HCT116 (cell line): ENCODE data around the gene SSR1. TPM values are rescaled to one million over a fixed set of nuclear protein-coding genes. Genes with fewer than 3 reads are reported as not detected.

Experiments used
- ATAC-seq: fragments of 200-7000 bp; cut with Tn5 transposase; 2 replicates; pipeline ENCODE4 v1.9.1; 2020; ENCODE audit warnings: mild to moderate bottlenecking, moderate library complexity
- BruUV-seq: library from RNA; stranded (reverse); fragments of 400-500 nt; replicated peaks from 2 replicates; lab custom pipeline; 2021; lab: Mats Ljungman, UMichigan
- CTCF ChIA-PET: fragments of 300-600 bp; sonication (Branson Sonifier 250); formaldehyde crosslinking; loops from one replicate; lab custom pipeline; 2021; ENCODE audit warnings: antibody characterized with exemption; lab: Charles Lee
- POLR2A ChIA-PET: fragments of 300-600, 350-600 bp; sonication (Branson Sonifier 250); formaldehyde crosslinking; loops from one replicate; lab custom pipeline; 2021; ENCODE audit warnings: antibody characterized with exemption; lab: Charles Lee
- RAD21 ChIA-PET, 2 experiments: fragments of 300-600 bp; sonication (Branson Sonifier 250); formaldehyde crosslinking; loops; one replicate each; lab custom pipeline; 2023; ENCODE audit warnings: low total read pairs in 2 of 2; ENCODE audit not compliant: uncharacterized antibody in 2 of 2, unreplicated experiment in 2 of 2, low non-redundant PET in 1 of 2; lab: Charles Lee
- DNase-seq: peaks from one replicate; pipeline ENCODE4 v3.0.0-alpha.2; 2010; ENCODE audit warnings: low read depth, low spot score
- H2AFZ ChIP-seq: fragments of 200-600 bp; shearing (Covaris generic), sonication (generic); 2 replicates; pipeline ENCODE4 v1.6.1; 2017; ENCODE audit warnings: low read depth, mixed run types, mixed read lengths, antibody characterized with exemption, low read length; ENCODE audit not compliant: poor library complexity, severe bottlenecking
- H3K27ac ChIP-seq: 2 replicates; pipeline ENCODE4 v1.5.1; 2012; ENCODE audit warnings: low read depth, low read length
- H3K27me3 ChIP-seq: fragments of 200-600 bp; sonication (generic); 2 replicates; pipeline ENCODE4 v1.6.1; 2016; ENCODE audit warnings: mixed run types, low read length, mixed read lengths; ENCODE audit not compliant: insufficient read depth
- H3K36me3 ChIP-seq, 2 experiments: fragments of 200-500 bp in 1 of 2; fragments of 200-600 bp in 1 of 2; sonication (Bioruptor generic) in 1 of 2; sonication (generic) in 1 of 2; 2 replicates each; pipeline versions ENCODE4 v1.5.1 to v1.6.1; 2014 to 2016; ENCODE audit warnings: low read length in 2 of 2, inconsistent platforms in 1 of 2, mixed read lengths in 1 of 2, mixed run types in 1 of 2; ENCODE audit not compliant: insufficient read depth in 2 of 2, control insufficient read depth in 1 of 2
- H3K4me1 ChIP-seq, 2 experiments: fragments of 200-600 bp in 1 of 2; sonication (generic) in 1 of 2; 2 replicates each; pipeline versions ENCODE4 v1.5.1 to v1.6.1; 2012 to 2017; ENCODE audit warnings: low read length in 2 of 2, inconsistent platforms in 1 of 2, mild to moderate bottlenecking in 1 of 2, mixed read lengths in 1 of 2, mixed run types in 1 of 2, moderate library complexity in 1 of 2; ENCODE audit not compliant: insufficient read depth in 2 of 2, control insufficient read depth in 1 of 2
- H3K4me2 ChIP-seq: fragments of 200-600 bp; sonication (generic); 2 replicates; pipeline ENCODE4 v1.6.1; 2017; ENCODE audit warnings: mixed run types, low read length, mixed read lengths
- H3K4me3 ChIP-seq, 2 experiments: fragments of 200-600 bp in 1 of 2; sonication (generic) in 1 of 2; replicated peaks in 1 of 2; 2 replicates each; pipeline ENCODE4 v1.5.1; 2011 to 2016; ENCODE audit warnings: low read length in 2 of 2, control low read depth in 1 of 2, low read depth in 1 of 2, mild to moderate bottlenecking in 1 of 2, mixed read lengths in 1 of 2, mixed run types in 1 of 2
- H3K79me2 ChIP-seq: fragments of 200-600 bp; sonication (generic); 2 replicates; pipeline ENCODE4 v1.6.1; 2017; ENCODE audit warnings: mild to moderate bottlenecking, mixed run types, low read length, moderate library complexity, mixed read lengths; ENCODE audit not compliant: insufficient read depth
- H3K9ac ChIP-seq: fragments of 200-600 bp; sonication (generic); 2 replicates; pipeline ENCODE4 v1.6.1; 2016; ENCODE audit warnings: low read length, mixed read lengths
- H3K9me2 ChIP-seq: fragments of 200-600 bp; sonication (generic), shearing (Covaris generic); 2 replicates; pipeline ENCODE4 v1.6.1; 2017; ENCODE audit warnings: mixed run types, mild to moderate bottlenecking, moderate library complexity; ENCODE audit not compliant: insufficient read depth
- H3K9me3 ChIP-seq, 2 experiments: fragments of 200-500 bp in 1 of 2; fragments of 200-600 bp in 1 of 2; sonication (Bioruptor generic) in 1 of 2; sonication (generic) in 1 of 2; 2 replicates each; pipeline ENCODE4 v1.6.1; 2014 to 2017; ENCODE audit warnings: low read length in 2 of 2, mixed read lengths in 2 of 2, inconsistent platforms in 1 of 2, low read depth in 1 of 2, mild to moderate bottlenecking in 1 of 2, mixed run types in 1 of 2, moderate library complexity in 1 of 2; ENCODE audit not compliant: control insufficient read depth in 1 of 2, insufficient read depth in 1 of 2
- H4K20me1 ChIP-seq: fragments of 200-600 bp; sonication (generic), shearing (Covaris generic); 2 replicates; pipeline ENCODE4 v1.6.1; 2017; ENCODE audit warnings: mixed run types, mild to moderate bottlenecking, moderate library complexity; ENCODE audit not compliant: insufficient read depth
- CEBPB ChIP-seq: IDR thresholded peaks from 2 replicates; pipeline ENCODE4 v1.6.1; 2012; ENCODE audit warnings: low read depth
- EGR1 ChIP-seq: IDR thresholded peaks from 2 replicates; pipeline ENCODE4 v1.6.1; 2012; ENCODE audit warnings: low read depth
- ELF1 ChIP-seq: IDR thresholded peaks from 2 replicates; pipeline ENCODE4 v1.6.1; 2012; ENCODE audit warnings: low read depth, borderline replicate concordance
- JUND ChIP-seq: IDR thresholded peaks from 2 replicates; pipeline ENCODE4 v1.6.1; 2012
- MAX ChIP-seq: IDR thresholded peaks from 2 replicates; pipeline ENCODE4 v1.6.1; 2012
- POLR2A ChIP-seq: IDR thresholded peaks from 2 replicates; pipeline ENCODE4 v1.7.0; 2011; ENCODE audit warnings: borderline replicate concordance; ENCODE audit not compliant: insufficient read depth, insufficient read length; ENCODE audit errors: extremely low read depth
- POLR2AphosphoS5 ChIP-seq: IDR thresholded peaks from 2 replicates; pipeline ENCODE4 v1.6.1; 2011; ENCODE audit warnings: mild to moderate bottlenecking, low read depth, low read length, moderate library complexity
- SP1 ChIP-seq: IDR thresholded peaks from 2 replicates; pipeline ENCODE4 v1.6.1; 2012; ENCODE audit warnings: low read depth
- TCF7L2 ChIP-seq: IDR thresholded peaks from 2 replicates; pipeline ENCODE4 v1.7.0; 2011; ENCODE audit warnings: borderline replicate concordance, inconsistent platforms; ENCODE audit not compliant: insufficient read depth, insufficient read length; ENCODE audit errors: extremely low read depth
- YY1 ChIP-seq: IDR thresholded peaks from 2 replicates; pipeline ENCODE4 v1.6.1; 2011; ENCODE audit warnings: low read length, low read depth, moderate library complexity, mild to moderate bottlenecking; ENCODE audit not compliant: insufficient replicate concordance; ENCODE audit errors: extremely low read depth
- ZFX ChIP-seq: fragments of 450-650 bp; IDR thresholded peaks from 2 replicates; pipeline ENCODE4 v1.6.1; 2017
- ZNF274 ChIP-seq: fragments of 200-500 bp; sonication (Bioruptor generic); IDR thresholded peaks from 2 replicates; pipeline ENCODE4 v1.6.1; 2014; ENCODE audit warnings: mild to moderate bottlenecking, low read depth, low read length, inconsistent platforms
- intact Hi-C: fragments of 100-400 bp; cut with micrococcal nuclease; formaldehyde crosslinking; loops from 2 replicates; pipeline ENCODE4 v1.10.0; 2022
- total RNA-seq: library from RNA; stranded (reverse); gene quantifications from one replicate; pipeline ENCODE4 v1.2.1, GENCODE V29; 2021; ENCODE audit not compliant: unreplicated experiment
- TF ChIP-seq, protein P1 (sequence below), 3 experiments: fragments of 200-600 bp in 1 of 3; sonication (generic) in 1 of 3; IDR thresholded peaks in 2 of 3; conservative IDR thresholded peaks in 1 of 3; 2 replicates each; pipeline ENCODE4 v1.5.1; 2012 to 2017; ENCODE audit warnings: low read depth in 2 of 3, low read length in 2 of 3, antibody characterized with exemption in 1 of 3, borderline replicate concordance in 1 of 3, control low read depth in 1 of 3, mild to moderate bottlenecking in 1 of 3, mixed read lengths in 1 of 3, mixed run types in 1 of 3, moderate library complexity in 1 of 3; ENCODE audit not compliant: insufficient read depth in 1 of 3

The SSR1 gene
- total RNA-seq, 1 experiment from 2014 or later, result 127 TPM

DNA sequence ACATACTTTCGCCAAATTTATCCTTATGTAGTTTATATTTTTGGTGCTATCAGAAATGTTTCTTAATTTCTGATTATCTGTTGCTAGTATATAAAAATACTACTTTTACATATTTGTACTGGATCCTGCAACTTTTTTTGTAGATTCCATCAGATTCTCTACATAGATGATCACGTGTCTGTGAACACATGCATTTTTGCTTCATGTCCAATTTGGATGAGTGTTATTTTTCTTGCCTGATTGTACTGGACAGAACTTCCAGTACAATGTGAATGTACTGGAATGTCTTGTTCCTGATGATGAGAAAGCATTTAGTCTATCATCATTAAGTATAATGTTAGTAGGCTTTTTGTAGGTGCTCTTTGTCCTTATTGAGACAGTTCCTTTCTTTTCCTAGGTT is 25.0 kb upstream of the SSR1 start (continued):
- TF ChIP-seq ZFX, result no peak
- no peak for TF ChIP-seq JUND
- no peak for TF ChIP-seq YY1
- TF ChIP-seq ZNF274, result no peak
- no peak for TF ChIP-seq POLR2AphosphoS5
- no peak for TF ChIP-seq TCF7L2

DNA sequence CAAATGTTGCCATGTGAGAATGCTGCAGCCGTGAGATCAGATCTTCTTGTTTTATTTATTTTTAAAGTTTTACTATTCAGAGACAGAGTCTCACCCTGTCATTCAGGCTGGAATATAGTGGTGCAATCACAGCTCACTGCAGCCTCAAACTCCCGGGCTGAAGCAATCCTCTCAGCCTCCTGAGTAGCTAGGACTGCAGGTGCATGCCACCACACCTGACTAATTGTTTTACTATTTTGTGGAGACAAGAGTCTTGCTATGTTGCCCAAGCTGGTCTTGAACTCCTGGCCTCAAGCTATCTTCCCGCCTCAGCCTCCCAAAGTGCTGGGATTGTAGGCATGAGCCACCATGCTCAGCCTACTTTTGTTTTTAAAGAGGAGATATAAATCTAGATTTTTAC is 22.5 kb upstream of the SSR1 start:
- intact Hi-C loops, result no loop called here
- Histone ChIP-seq H3K9me3 (no peaks in the 10 kb centered on the region), H3K27ac (no peak overlapping the region), H3K4me2 (no peak overlapping the region), H3K9ac (no peak overlapping the region), H3K79me2 (no peaks in the 10 kb centered on the region), H3K9me2 (no peaks in the 10 kb centered on the region), H4K20me1 (no peaks in the 10 kb centered on the region), H3K36me3 (no peaks in the 10 kb centered on the region), H3K4me3 (no peak overlapping the region), H2AFZ (no peak overlapping the region), H3K4me1 (no peaks in the 10 kb centered on the region), H3K27me3 (no peaks in the 10 kb centered on the region)
- DNase-seq (no peak), ATAC-seq (no peak)
- ChIA-PET POLR2A (no interaction called here), RAD21 (no interaction called here), CTCF (no interaction called here)
- BruUV-seq, result no TSS peak
- TF ChIP-seq SP1 (no peak), ZFX (no peak), EGR1 (no peak), YY1 (no peak), MAX (no peak), POLR2A (no peak), ELF1 (no peak), CEBPB (no peak), TCF7L2 (no peak)
- TF ChIP-seq, protein P1, sequence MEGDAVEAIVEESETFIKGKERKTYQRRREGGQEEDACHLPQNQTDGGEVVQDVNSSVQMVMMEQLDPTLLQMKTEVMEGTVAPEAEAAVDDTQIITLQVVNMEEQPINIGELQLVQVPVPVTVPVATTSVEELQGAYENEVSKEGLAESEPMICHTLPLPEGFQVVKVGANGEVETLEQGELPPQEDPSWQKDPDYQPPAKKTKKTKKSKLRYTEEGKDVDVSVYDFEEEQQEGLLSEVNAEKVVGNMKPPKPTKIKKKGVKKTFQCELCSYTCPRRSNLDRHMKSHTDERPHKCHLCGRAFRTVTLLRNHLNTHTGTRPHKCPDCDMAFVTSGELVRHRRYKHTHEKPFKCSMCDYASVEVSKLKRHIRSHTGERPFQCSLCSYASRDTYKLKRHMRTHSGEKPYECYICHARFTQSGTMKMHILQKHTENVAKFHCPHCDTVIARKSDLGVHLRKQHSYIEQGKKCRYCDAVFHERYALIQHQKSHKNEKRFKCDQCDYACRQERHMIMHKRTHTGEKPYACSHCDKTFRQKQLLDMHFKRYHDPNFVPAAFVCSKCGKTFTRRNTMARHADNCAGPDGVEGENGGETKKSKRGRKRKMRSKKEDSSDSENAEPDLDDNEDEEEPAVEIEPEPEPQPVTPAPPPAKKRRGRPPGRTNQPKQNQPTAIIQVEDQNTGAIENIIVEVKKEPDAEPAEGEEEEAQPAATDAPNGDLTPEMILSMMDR (IDR thresholded peaks at IDR 0.05 in 2 of 3, conservative IDR thresholded peaks at IDR 0.05 in 1 of 3; ENCODE audit: borderline replicate concordance in 1 of 3, insufficient read depth in 1 of 3, low read depth in 2 of 3, low read length in 2 of 3), result no peak
